ENCODE data around the gene YAE1. TPM values are rescaled to one million over a fixed set of nuclear protein-coding genes. Genes with fewer than 3 reads are reported as not detected.

Gene YAE1
- total RNA-seq, 1 experiment from 2014 or later = 21.9 TPM

GRCh38 chr7:39526666-39527065 is 39.5 kb upstream of the YAE1 start:
- DNase-seq (ENCODE audit: low spot score) (no peak), ATAC-seq (no peak)
- Mint-ChIP-seq H3K4me1 (peaks cover 24% of the 10 kb centered on the region), H3K27me3 (ENCODE audit: low read depth) (no peaks in the 10 kb centered on the region), H3K9me3 (no peaks in the 10 kb centered on the region), H3K36me3 (no peaks in the 10 kb centered on the region), H3K27ac (no peak overlapping the region), H3K4me3 (no peak overlapping the region)
- no peak for TF ChIP-seq JAZF1 (CRISPR knock-in tag; IDR thresholded peaks at IDR 0.05)
- TF ChIP-seq ZNF317 (CRISPR knock-in tag; IDR thresholded peaks at IDR 0.05; ENCODE audit: borderline replicate concordance, low read depth) = no peak
- TF ChIP-seq E2F1 (CRISPR knock-in tag; IDR thresholded peaks at IDR 0.05) = no peak
- TF ChIP-seq ZBTB21 (CRISPR knock-in tag; IDR thresholded peaks at IDR 0.05; ENCODE audit: borderline replicate concordance) = no peak
- TF ChIP-seq ZNF281 (CRISPR knock-in tag; IDR thresholded peaks at IDR 0.05) = no peak
- TF ChIP-seq FOXP1 (CRISPR knock-in tag; IDR thresholded peaks at IDR 0.05; ENCODE audit: borderline replicate concordance) = no peak
- TF ChIP-seq NR2C2 (CRISPR knock-in tag; IDR thresholded peaks at IDR 0.05) = no peak
- TF ChIP-seq ZNF263 (CRISPR knock-in tag; IDR thresholded peaks at IDR 0.05; ENCODE audit: low read depth) = no peak
- TF ChIP-seq ATF6 (CRISPR knock-in tag; IDR thresholded peaks at IDR 0.05) = no peak
- TF ChIP-seq ZNF232 (CRISPR knock-in tag; IDR thresholded peaks at IDR 0.05) = no peak
- TF ChIP-seq MYBL2 (CRISPR knock-in tag; IDR thresholded peaks at IDR 0.05) = no peak
- no peak for TF ChIP-seq FOXP4 (CRISPR knock-in tag; IDR thresholded peaks at IDR 0.05)
- no peak for TF ChIP-seq CDX4 (CRISPR knock-in tag; IDR thresholded peaks at IDR 0.05; ENCODE audit: borderline replicate concordance)
- ChIA-PET POLR2A (no interaction called here), CTCF (no interaction called here)

- no peaks in the 10 kb centered on the region for H3K27me3 Mint-ChIP-seq (ENCODE audit: low read depth)
- ATAC-seq = no peak
- H3K36me3 Mint-ChIP-seq = no peaks in the 10 kb centered on the region
- TF ChIP-seq ERG (CRISPR knock-in tag; IDR thresholded peaks at IDR 0.05) (no peak), MLX (CRISPR knock-in tag; IDR thresholded peaks at IDR 0.05) (no peak), OVOL2 (CRISPR knock-in tag; IDR thresholded peaks at IDR 0.05; ENCODE audit: borderline replicate concordance) (no peak), GRHL2 (CRISPR knock-in tag; IDR thresholded peaks at IDR 0.05; ENCODE audit: insufficient replicate concordance, severe bottlenecking) (no peak), ZNF512 (CRISPR knock-in tag; IDR thresholded peaks at IDR 0.05; ENCODE audit: borderline replicate concordance) (no peak), ZNF263 (CRISPR knock-in tag; IDR thresholded peaks at IDR 0.05; ENCODE audit: low read depth) (no peak), USF2 (CRISPR knock-in tag; IDR thresholded peaks at IDR 0.05) (no peak), NR2C2 (CRISPR knock-in tag; IDR thresholded peaks at IDR 0.05) (no peak), ATF3 (CRISPR knock-in tag; conservative IDR thresholded peaks at IDR 0.05) (no peak), SMAD4 (CRISPR knock-in tag; IDR thresholded peaks at IDR 0.05) (no peak)
Observed at GRCh38 chr7:39527296-39527695, 38.9 kb upstream of the YAE1 start.

More at GRCh38 chr7:39527296-39527695, 38.9 kb upstream of the YAE1 start:
- no peak overlapping the region for H3K4me3 Mint-ChIP-seq
- no peak overlapping the region for H3K27ac Mint-ChIP-seq
- no peak for DNase-seq (ENCODE audit: low spot score)
- ChIA-PET CTCF (no interaction called here), POLR2A (no interaction called here)
- peaks cover 26% of the 10 kb centered on the region for H3K4me1 Mint-ChIP-seq
- H3K9me3 Mint-ChIP-seq = no peaks in the 10 kb centered on the region

Measured in WTC11 (cell line).